CD1c-positive myeloid dendritic cell (primary cell): ENCODE measurements around the gene XPC.
"Not testable (repeated sequence)": the region's sequence is repeated elsewhere in the genome, so short reads cannot be mapped to it uniquely, and the experiment has no call there.

Experiments used
- DNase-seq: peaks from one replicate; pipeline ENCODE4 v3.0.0-alpha.2; 2016; ENCODE audit errors: extremely low spot score

The XPC gene

GRCh38 chr3:14119651-14120050 is 58.8 kb downstream of the XPC start:
- no peak for DNase-seq

GRCh38 chr3:14118400-14119381 is 59.7 kb downstream of the XPC start:
- no peak for DNase-seq

- no peak for DNase-seq
Observed at GRCh38 chr3:14117468-14118399, 60.7 kb downstream of the XPC start.

GRCh38 chr3:14113965-14114635 is 64.3 kb downstream of the XPC start:
- DNase-seq: no peak

GRCh38 chr3:14110699-14111098 is 67.7 kb downstream of the XPC start:
- no peak for DNase-seq

GRCh38 chr3:14109821-14110220 is 68.6 kb downstream of the XPC start:
- not testable (repeated sequence) for DNase-seq

GRCh38 chr3:14097616-14098391 is 80.6 kb downstream of the XPC start:
- no peak for DNase-seq

GRCh38 chr3:14096742-14097141 is 81.7 kb downstream of the XPC start:
- DNase-seq: no peak
